Measurements from ENCODE around the gene PAK4. TPM values are rescaled to one million over a fixed set of nuclear protein-coding genes. Genes with fewer than 3 reads are reported as not detected.

The PAK4 gene
- total and polyA plus RNA-seq, 2 of the 13 experiments (the other 11 are each of a cell fraction or from before 2014, with no cell fraction given) = 9.5 to 17.8 TPM

GRCh38 chr19:39145180-39145953, 19.8 kb downstream of the PAK4 start:
- FAIRE-seq (peak; percentile 83), ATAC-seq (peak; percentile 93), DNase-seq (ENCODE audit: low spot score) (peak; percentile 86)
- no peaks in the 10 kb centered on the region for H3K9me3 ChIP-seq (ENCODE audit: low read length)
- ChIA-PET CTCF (ENCODE audit: low intra/inter-chr PET ratio, low total read pairs) (interaction anchor here (1.7 kb wide), 1 partner anchor 23 kb away, joined by 14 read pairs; no protein-coding TSS in a partner anchor), POLR2A (interaction anchor here (0.6 to 3.3 kb wide), 13 partner anchors 8 to 290 kb away, joined by 3 to 35 read pairs (median 5); partner anchors contain the start of genes FBXO17, PAK4 and RPS16)
- H3K79me2 ChIP-seq (ENCODE audit: insufficient read depth, low read length) = peaks cover 69% of the 10 kb centered on the region
- intact Hi-C loops (cut with micrococcal nuclease; ENCODE audit: unreplicated experiment) (loop anchor here (1.0 kb wide), 2 partner anchors 19 to 42 kb away; no protein-coding TSS in a partner anchor), in situ Hi-C loops (cut with HindIII; ENCODE audit: extremely low pct_ligation_motif_present, low pct_unique_long_range_greater_than_20kb) (no loop called here)
- 4% methylated on average over 18 of the region's 26 CpGs for WGBS (ENCODE audit: low lambda C conversion rate)
- H2AFZ ChIP-seq (ENCODE audit: low read length) = no peak overlapping the region
- H3K4me1 ChIP-seq (ENCODE audit: insufficient read depth, low read length) = peaks cover 68% of the 10 kb centered on the region
- H3K36me3 ChIP-seq (replicated peaks in 1 of 2; ENCODE audit: control insufficient read depth in 1 of 2, insufficient read depth in 2 of 2, low read length in 2 of 2) = peaks cover 5 to 7% of the 10 kb centered on the region in 2 experiments; a peak in 4 of 5 replicates
- H4K20me1 ChIP-seq (ENCODE audit: insufficient read depth, low read length) = peaks cover 22% of the 10 kb centered on the region
- H3K4me2 ChIP-seq (ENCODE audit: low read depth, low read length) = peak overlapping the region; percentile 89
- peak overlapping the region; percentile 89 for H3K27ac ChIP-seq (ENCODE audit: extremely low read length, insufficient read depth, low read length)
- BruUV-seq (replicated peaks) = no TSS peak
- H3K27me3 ChIP-seq (ENCODE audit: control insufficient read depth in 1 of 2, insufficient read depth in 2 of 2, low read length in 2 of 2) = no peaks in the 10 kb centered on the region
- H3K4me3 ChIP-seq (replicated peaks in 1 of 3; ENCODE audit: insufficient read depth in 1 of 3, low read depth in 2 of 3, low read length in 3 of 3) = peak overlapping the region; percentile 52 to 67 (median 58)
- H3K9ac ChIP-seq (ENCODE audit: insufficient read depth, low read depth, low read length) = peak overlapping the region; percentile 73
- TF ChIP-seq ZNF18 (CRISPR knock-in tag; IDR thresholded peaks at IDR 0.05; ENCODE audit: insufficient replicate concordance) = no peak
- no peak for TF ChIP-seq SETDB1 (CRISPR knock-in tag; IDR thresholded peaks at IDR 0.05; ENCODE audit: borderline replicate concordance)
- TF ChIP-seq ZNF558 (CRISPR knock-in tag; IDR thresholded peaks at IDR 0.05; ENCODE audit: borderline replicate concordance) = no peak
- no peak for TF ChIP-seq ZNF724P (CRISPR knock-in tag; IDR thresholded peaks at IDR 0.05; ENCODE audit: borderline replicate concordance)
- no peak for TF ChIP-seq ZNF704 (CRISPR knock-in tag; IDR thresholded peaks at IDR 0.05; ENCODE audit: borderline replicate concordance)
- TF ChIP-seq SKI (IDR thresholded peaks at IDR 0.05; ENCODE audit: partially characterized antibody) = no peak
- peak; percentile 45 for TF ChIP-seq SOX5 (CRISPR knock-in tag; IDR thresholded peaks at IDR 0.05; ENCODE audit: borderline replicate concordance)
- no peak for TF ChIP-seq LRRFIP1 (CRISPR knock-in tag; conservative IDR thresholded peaks at IDR 0.05)
- no peak for TF ChIP-seq ETV6 (CRISPR knock-in tag; conservative IDR thresholded peaks at IDR 0.05)
- no peak for TF ChIP-seq NPAS2 (CRISPR knock-in tag; IDR thresholded peaks at IDR 0.05; ENCODE audit: borderline replicate concordance)
- TF ChIP-seq JDP2 (CRISPR knock-in tag; IDR thresholded peaks at IDR 0.05; ENCODE audit: borderline replicate concordance) = no peak
- TF ChIP-seq, protein P1, sequence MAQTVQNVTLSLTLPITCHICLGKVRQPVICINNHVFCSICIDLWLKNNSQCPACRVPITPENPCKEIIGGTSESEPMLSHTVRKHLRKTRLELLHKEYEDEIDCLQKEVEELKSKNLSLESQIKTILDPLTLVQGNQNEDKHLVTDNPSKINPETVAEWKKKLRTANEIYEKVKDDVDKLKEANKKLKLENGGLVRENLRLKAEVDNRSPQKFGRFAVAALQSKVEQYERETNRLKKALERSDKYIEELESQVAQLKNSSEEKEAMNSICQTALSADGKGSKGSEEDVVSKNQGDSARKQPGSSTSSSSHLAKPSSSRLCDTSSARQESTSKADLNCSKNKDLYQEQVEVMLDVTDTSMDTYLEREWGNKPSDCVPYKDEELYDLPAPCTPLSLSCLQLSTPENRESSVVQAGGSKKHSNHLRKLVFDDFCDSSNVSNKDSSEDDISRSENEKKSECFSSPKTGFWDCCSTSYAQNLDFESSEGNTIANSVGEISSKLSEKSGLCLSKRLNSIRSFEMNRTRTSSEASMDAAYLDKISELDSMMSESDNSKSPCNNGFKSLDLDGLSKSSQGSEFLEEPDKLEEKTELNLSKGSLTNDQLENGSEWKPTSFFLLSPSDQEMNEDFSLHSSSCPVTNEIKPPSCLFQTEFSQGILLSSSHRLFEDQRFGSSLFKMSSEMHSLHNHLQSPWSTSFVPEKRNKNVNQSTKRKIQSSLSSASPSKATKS (CRISPR knock-in tag; IDR thresholded peaks at IDR 0.05) = no peak
- no peak for TF ChIP-seq CBFB (CRISPR knock-in tag; IDR thresholded peaks at IDR 0.05)
- no peak; the same call in 1 of the 2 replicates for TF ChIP-seq FOXJ3 (CRISPR knock-in tag; IDR thresholded peaks at IDR 0.05; ENCODE audit: borderline replicate concordance)

All from HepG2 (cell line).